ENCODE results near the gene TM4SF1. TPM values are rescaled to one million over a fixed set of nuclear protein-coding genes. Genes with fewer than 3 reads are reported as not detected.

Gene TM4SF1
- total and polyA plus RNA-seq, 2 donors (not counting 1 experiment from before 2014, with no cell fraction given) = not detected

DNA sequence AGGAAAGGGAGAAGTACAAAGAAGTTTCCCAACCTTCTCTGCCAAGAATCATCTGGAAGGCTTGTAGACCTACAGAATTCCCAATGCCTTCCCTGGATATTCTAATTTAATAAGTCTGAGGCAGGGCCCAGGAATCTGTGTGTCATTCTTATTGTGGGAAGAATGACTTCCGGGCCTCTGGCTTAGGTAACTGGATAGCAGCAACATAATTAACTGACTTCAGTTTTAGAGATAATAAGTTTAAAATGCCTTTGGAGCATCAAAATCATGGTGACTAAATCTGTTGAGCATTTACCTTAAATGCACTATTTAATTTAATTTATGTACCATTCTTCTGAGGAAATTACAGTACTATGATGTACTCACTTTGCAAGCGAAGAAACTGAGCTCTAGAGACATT, 44.3 kb upstream of the TM4SF1 start:
- Histone ChIP-seq H3K27ac (ENCODE audit: low read length in 2 of 2) (no peak overlapping the region), H4K20me1 (ENCODE audit: control insufficient read depth, insufficient read depth, low read length, poor library complexity, severe bottlenecking) (no peaks in the 10 kb centered on the region), H3K9ac (ENCODE audit: low read length) (no peak overlapping the region), H3K4me2 (replicated peaks; ENCODE audit: low read depth, low read length, poor library complexity, severe bottlenecking) (no peak overlapping the region), H2AFZ (ENCODE audit: insufficient read depth, low read depth, low read length, poor library complexity, severe bottlenecking) (no peak overlapping the region), H3K4me1 (ENCODE audit: control insufficient read depth in 2 of 2, insufficient read depth in 2 of 2, low read length in 2 of 2) (no peaks in the 10 kb centered on the region), H3K27me3 (replicated peaks in 1 of 4; ENCODE audit: control extremely low read depth in 1 of 4, control insufficient read depth in 3 of 4, insufficient read depth in 4 of 4, low read length in 3 of 4) (no peaks in the 10 kb centered on the region), H3K9me3 (ENCODE audit: control extremely low read depth in 1 of 3, control insufficient read depth in 2 of 3, insufficient read depth in 1 of 3, low read length in 2 of 3) (no peaks in the 10 kb centered on the region), H3K4me3 (ENCODE audit: control extremely low read depth in 1 of 5, extremely low read depth in 1 of 5, insufficient read depth in 1 of 5, low read depth in 2 of 5, low read length in 4 of 5) (no peak overlapping the region), H3K79me2 (ENCODE audit: control insufficient read depth, insufficient read depth, low read length) (no peaks in the 10 kb centered on the region), H3K36me3 (replicated peaks in 1 of 2; ENCODE audit: control extremely low read depth in 1 of 2, control insufficient read depth in 1 of 2, extremely low read depth in 1 of 2, insufficient read depth in 2 of 2, low read length in 1 of 2) (no peaks in the 10 kb centered on the region)
- Mint-ChIP-seq H3K4me1 (peaks cover 3% of the 10 kb centered on the region), H3K27ac (no peak overlapping the region), H3K4me3 (no peak overlapping the region), H3K9me3 (ENCODE audit: insufficient read depth) (no peaks in the 10 kb centered on the region), H3K27me3 (peaks cover 8% of the 10 kb centered on the region)
- intact Hi-C loops (cut with micrococcal nuclease) = no loop called here
- no peak for DNase-seq
- TF ChIP-seq, protein P1, sequence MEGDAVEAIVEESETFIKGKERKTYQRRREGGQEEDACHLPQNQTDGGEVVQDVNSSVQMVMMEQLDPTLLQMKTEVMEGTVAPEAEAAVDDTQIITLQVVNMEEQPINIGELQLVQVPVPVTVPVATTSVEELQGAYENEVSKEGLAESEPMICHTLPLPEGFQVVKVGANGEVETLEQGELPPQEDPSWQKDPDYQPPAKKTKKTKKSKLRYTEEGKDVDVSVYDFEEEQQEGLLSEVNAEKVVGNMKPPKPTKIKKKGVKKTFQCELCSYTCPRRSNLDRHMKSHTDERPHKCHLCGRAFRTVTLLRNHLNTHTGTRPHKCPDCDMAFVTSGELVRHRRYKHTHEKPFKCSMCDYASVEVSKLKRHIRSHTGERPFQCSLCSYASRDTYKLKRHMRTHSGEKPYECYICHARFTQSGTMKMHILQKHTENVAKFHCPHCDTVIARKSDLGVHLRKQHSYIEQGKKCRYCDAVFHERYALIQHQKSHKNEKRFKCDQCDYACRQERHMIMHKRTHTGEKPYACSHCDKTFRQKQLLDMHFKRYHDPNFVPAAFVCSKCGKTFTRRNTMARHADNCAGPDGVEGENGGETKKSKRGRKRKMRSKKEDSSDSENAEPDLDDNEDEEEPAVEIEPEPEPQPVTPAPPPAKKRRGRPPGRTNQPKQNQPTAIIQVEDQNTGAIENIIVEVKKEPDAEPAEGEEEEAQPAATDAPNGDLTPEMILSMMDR (IDR thresholded peaks at IDR 0.05) = no peak
- no peak for TF ChIP-seq EZH2 (IDR thresholded peaks at IDR 0.05; ENCODE audit: borderline replicate concordance, insufficient read depth, low read depth, low read length, poor library complexity, severe bottlenecking)
- CTCF ChIA-PET = no interaction called here
- POLR2A ChIA-PET = no interaction called here
- no CpG with 5 or more reads among the region's 2 CpGs for WGBS (ENCODE audit: insufficient coverage)
- ATAC-seq (ENCODE audit: low read depth) = no peak

- H2AFZ ChIP-seq (ENCODE audit: insufficient read depth, low read depth, low read length, poor library complexity, severe bottlenecking) = no peak overlapping the region
- no peaks in the 10 kb centered on the region for H4K20me1 ChIP-seq (ENCODE audit: control insufficient read depth, insufficient read depth, low read length, poor library complexity, severe bottlenecking)
- ChIA-PET CTCF (no interaction called here), POLR2A (no interaction called here)
- H3K4me3 ChIP-seq (ENCODE audit: control extremely low read depth in 1 of 5, extremely low read depth in 1 of 5, insufficient read depth in 1 of 5, low read depth in 2 of 5, low read length in 4 of 5) = no peak overlapping the region
- no peaks in the 10 kb centered on the region for H3K36me3 ChIP-seq (replicated peaks in 1 of 2; ENCODE audit: control extremely low read depth in 1 of 2, control insufficient read depth in 1 of 2, extremely low read depth in 1 of 2, insufficient read depth in 2 of 2, low read length in 1 of 2)
- Mint-ChIP-seq H3K27ac (no peak overlapping the region), H3K4me3 (no peak overlapping the region), H3K9me3 (ENCODE audit: insufficient read depth) (no peaks in the 10 kb centered on the region), H3K27me3 (peaks cover 3% of the 10 kb centered on the region), H3K4me1 (peaks cover 3% of the 10 kb centered on the region)
- H3K27me3 ChIP-seq (replicated peaks in 1 of 4; ENCODE audit: control extremely low read depth in 1 of 4, control insufficient read depth in 3 of 4, insufficient read depth in 4 of 4, low read length in 3 of 4) = no peaks in the 10 kb centered on the region
- TF ChIP-seq, protein P1 (IDR thresholded peaks at IDR 0.05) = no peak
- TF ChIP-seq EZH2 (IDR thresholded peaks at IDR 0.05; ENCODE audit: borderline replicate concordance, insufficient read depth, low read depth, low read length, poor library complexity, severe bottlenecking) = no peak
- H3K4me2 ChIP-seq (replicated peaks; ENCODE audit: low read depth, low read length, poor library complexity, severe bottlenecking) = no peak overlapping the region
- no peak overlapping the region for H3K27ac ChIP-seq (ENCODE audit: low read length in 2 of 2)
- H3K9ac ChIP-seq (ENCODE audit: low read length) = no peak overlapping the region
- H3K79me2 ChIP-seq (ENCODE audit: control insufficient read depth, insufficient read depth, low read length) = no peaks in the 10 kb centered on the region
- intact Hi-C loops (cut with micrococcal nuclease) = no loop called here
- H3K9me3 ChIP-seq (ENCODE audit: control extremely low read depth in 1 of 3, control insufficient read depth in 2 of 3, insufficient read depth in 1 of 3, low read length in 2 of 3) = no peaks in the 10 kb centered on the region
- no peak for DNase-seq
- WGBS (ENCODE audit: insufficient coverage) = 100% methylated on average over 1 of the region's 4 CpGs
- no peak for ATAC-seq (ENCODE audit: low read depth)
- no peaks in the 10 kb centered on the region for H3K4me1 ChIP-seq (ENCODE audit: control insufficient read depth in 2 of 2, insufficient read depth in 2 of 2, low read length in 2 of 2)
Measured at GRCh38 chr3:149419816-149420215, 42.4 kb upstream of the TM4SF1 start.

Measured in B cell (primary cell).